Prostate gland (tissue), 2 donors: ENCODE data around the gene WNT3. TPM values are rescaled to one million over a fixed set of nuclear protein-coding genes. Genes with fewer than 3 reads are reported as not detected.

Experiments
- DNase-seq: peaks from one replicate; pipeline ENCODE4 v3.0.0-alpha.2; 2019; ENCODE audit warnings: low spot score
- H3K27ac ChIP-seq, 2 donors: fragments of 200-600 bp; sonication (generic); 2 replicates each; pipeline ENCODE4 v1.5.1; 2017 to 2019
- H3K27me3 ChIP-seq: fragments of 200-600 bp; sonication (generic); replicated peaks from 2 replicates; pipeline ENCODE4 v1.5.1; 2019; ENCODE audit not compliant: insufficient read depth
- H3K36me3 ChIP-seq, 2 donors: fragments of 200-600 bp; sonication (generic); 1 replicate in 1 of 2; 2 replicates in 1 of 2; pipeline versions ENCODE4 v1.5.1 to v1.8.1; 2017 to 2019
- H3K4me1 ChIP-seq: fragments of 200-600 bp; sonication (generic); replicated peaks from 2 replicates; pipeline ENCODE4 v1.5.1; 2019
- H3K4me3 ChIP-seq, 2 donors: fragments of 200-600 bp; sonication (generic); 2 replicates each; pipeline ENCODE4 v1.5.1; 2017 to 2019
- H3K9me3 ChIP-seq: fragments of 200-600 bp; sonication (generic); 2 replicates; pipeline ENCODE4 v1.5.1; 2017
- CTCF ChIP-seq, 4 experiments: fragments of 200-600 bp in 2 of 4; fragments of 450-650 bp in 2 of 4; sonication (generic) in 2 of 4; IDR thresholded peaks; 1 replicate in 3 of 4; 2 replicates in 1 of 4; pipeline ENCODE4 v1.5.1; 2016 to 2019; ENCODE audit warnings: antibody characterized with exemption in 4 of 4, mild to moderate bottlenecking in 2 of 4, moderate library complexity in 2 of 4
- POLR2A ChIP-seq: fragments of 450-650 bp; IDR thresholded peaks from one replicate; pipeline ENCODE4 v1.6.1; 2016; ENCODE audit warnings: antibody characterized with exemption, mild to moderate bottlenecking
- POLR2AphosphoS5 ChIP-seq: sonication (generic); formaldehyde crosslinking; IDR thresholded peaks from one replicate; pipeline ENCODE4 v1.6.1; 2017; ENCODE audit warnings: antibody characterized with exemption
- WGBS: methylation state at CpG from one replicate; pipeline ENCODE4 v1.1.5; 2018; 5-methylcytosine and 5-hydroxymethylcytosine counted together
- intact Hi-C: fragments of 100-400 bp; cut with DNase I; formaldehyde crosslinking; loops from one replicate; pipeline ENCODE4 v1.14.2; 2022
- total RNA-seq, 2 donors: library from RNA; depleted of rRNA; stranded (reverse); fragments of >200 nt; gene quantifications; one replicate each; pipeline ENCODE4 v1.1.0, GENCODE V29; 2016

Gene WNT3
- total RNA-seq, 2 donors from 2014 or later = 2.0 to 7.7 TPM

GRCh38 chr17:46787478-46787877 is 31.0 kb downstream of the WNT3 start:
- TF ChIP-seq CTCF (IDR thresholded peaks at IDR 0.05) (no peak), POLR2A (no peak), POLR2AphosphoS5 (no peak)

DNA sequence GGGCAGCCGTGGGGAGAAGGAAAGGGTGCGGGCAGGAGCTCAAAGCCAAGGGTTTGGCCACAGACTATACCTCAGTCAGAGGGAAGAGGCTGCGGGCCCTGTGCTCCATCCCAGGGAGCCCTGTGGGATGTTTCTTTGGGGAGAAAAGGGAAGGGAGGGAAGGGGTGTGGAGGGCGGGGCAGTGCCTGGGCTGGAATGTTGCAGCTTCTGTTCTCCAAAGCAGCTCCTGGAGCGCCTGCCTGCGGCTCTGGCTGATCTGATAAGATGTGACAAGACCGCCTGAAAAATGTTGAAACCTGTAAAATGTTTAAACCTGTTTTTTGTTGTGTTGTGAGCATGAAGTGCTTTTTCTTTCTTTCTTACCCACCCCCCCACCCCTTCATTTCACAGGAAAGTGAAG is 32.8 kb downstream of the WNT3 start:
- intact Hi-C loops = loop anchor here (10.0 kb wide), 1 partner anchor 61 kb away; no protein-coding TSS in a partner anchor
- Histone ChIP-seq H3K27me3 (no peaks in the 10 kb centered on the region), H3K4me3 (no peak overlapping the region), H3K9me3 (no peaks in the 10 kb centered on the region), H3K4me1 (no peaks in the 10 kb centered on the region), H3K27ac (no peak overlapping the region), H3K36me3 (no peaks in the 10 kb centered on the region)
- 21% methylated on average over 7 of the region's 7 CpGs for WGBS
- no peak for DNase-seq
- TF ChIP-seq POLR2AphosphoS5 (no peak), CTCF (IDR thresholded peaks at IDR 0.05) (no peak), POLR2A (no peak)

More at GRCh38 chr17:46787478-46787877, 31.0 kb downstream of the WNT3 start:
- no peak for DNase-seq
- WGBS = 95% methylated on average over 13 of the region's 13 CpGs
- Histone ChIP-seq H3K27ac (no peak overlapping the region), H3K36me3 (no peaks in the 10 kb centered on the region), H3K4me3 (no peak overlapping the region), H3K9me3 (no peaks in the 10 kb centered on the region), H3K27me3 (no peaks in the 10 kb centered on the region), H3K4me1 (no peaks in the 10 kb centered on the region)
- intact Hi-C loops = loop anchor here (10.0 kb wide), 1 partner anchor 63 kb away; no protein-coding TSS in a partner anchor

GRCh38 chr17:46783031-46783593 is 35.4 kb downstream of the WNT3 start:
- Histone ChIP-seq H3K27me3 (no peaks in the 10 kb centered on the region), H3K4me3 (no peak overlapping the region), H3K4me1 (no peaks in the 10 kb centered on the region), H3K27ac (no peak overlapping the region), H3K36me3 (no peaks in the 10 kb centered on the region), H3K9me3 (no peaks in the 10 kb centered on the region)
- intact Hi-C loops = loop anchor here (10.0 kb wide), 1 partner anchor 58 kb away; no protein-coding TSS in a partner anchor
- no peak for DNase-seq
- WGBS = 42% methylated on average over 7 of the region's 7 CpGs
- TF ChIP-seq CTCF (IDR thresholded peaks at IDR 0.05) (no peak), POLR2AphosphoS5 (no peak), POLR2A (no peak)

- H3K9me3 ChIP-seq = no peaks in the 10 kb centered on the region
- no peak for DNase-seq
- TF ChIP-seq CTCF (IDR thresholded peaks at IDR 0.05) (peak in 3 of 4 experiments; percentile 36 to 72 (median 56)), POLR2AphosphoS5 (no peak), POLR2A (no peak)
- WGBS = 68% methylated on average over 7 of the region's 9 CpGs
- intact Hi-C loops = loop anchor here (10.0 kb wide), 1 partner anchor 58 kb away; no protein-coding TSS in a partner anchor
- no peak overlapping the region for H3K4me3 ChIP-seq
- no peaks in the 10 kb centered on the region for H3K4me1 ChIP-seq
- no peaks in the 10 kb centered on the region for H3K27me3 ChIP-seq
- H3K36me3 ChIP-seq = no peaks in the 10 kb centered on the region
- H3K27ac ChIP-seq = no peak overlapping the region
These were observed 36.1 kb downstream of the WNT3 start for GRCh38 chr17:46782250-46782953.
